GM18511 (cell line): ENCODE results near the gene MYLK2.
"Not testable (repeated sequence)": the region's sequence is repeated elsewhere in the genome, so short reads cannot be mapped to it uniquely, and the experiment has no call there.

ENCODE experiments used
- ATAC-seq: cut with Tn5 transposase; IDR thresholded peaks from one replicate; pipeline ENCODE4 v1.9.1; 2021; ENCODE audit warnings: mild to moderate bottlenecking, moderate library complexity; ENCODE audit not compliant: unreplicated experiment

MYLK2 gene

DNA sequence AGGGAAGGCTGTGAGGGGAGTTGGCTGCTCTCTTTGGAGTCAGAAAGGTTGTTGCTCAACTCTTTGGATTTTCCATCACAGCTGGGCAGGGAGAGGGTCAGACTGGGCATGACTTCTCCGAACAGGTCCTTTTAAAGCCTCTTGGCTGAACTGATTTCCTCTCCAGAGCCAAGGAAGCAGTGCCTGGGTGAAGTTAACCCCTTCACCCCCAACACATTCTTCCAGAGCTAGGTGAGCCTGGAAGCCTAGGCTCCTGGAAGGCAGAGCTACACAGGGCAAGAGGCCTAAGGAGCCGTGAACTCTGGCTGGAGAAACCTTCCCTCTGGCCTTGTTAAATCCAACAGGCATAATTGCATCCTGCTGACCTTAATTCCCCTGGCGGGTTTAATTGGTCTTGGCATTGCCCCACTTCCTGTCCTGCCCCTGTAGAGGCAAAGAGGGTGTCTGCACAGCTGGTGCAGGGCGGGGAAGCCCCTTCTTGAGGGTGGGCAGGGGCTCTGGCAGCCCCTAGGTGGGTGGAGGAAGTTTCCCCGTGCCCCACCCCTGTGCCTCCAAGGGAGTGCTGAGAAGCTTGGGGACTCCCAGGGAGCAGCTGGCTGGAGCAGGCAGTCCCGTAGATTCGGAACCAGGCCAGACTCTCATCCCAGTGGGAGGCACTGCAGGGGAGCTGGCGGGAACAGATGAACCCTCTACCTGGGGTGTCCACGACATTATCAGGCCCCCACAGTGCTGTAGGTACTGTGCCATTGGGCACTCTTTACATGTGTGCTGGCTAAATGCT is 3.6 kb upstream of the MYLK2 start:
- no peak for ATAC-seq

DNA sequence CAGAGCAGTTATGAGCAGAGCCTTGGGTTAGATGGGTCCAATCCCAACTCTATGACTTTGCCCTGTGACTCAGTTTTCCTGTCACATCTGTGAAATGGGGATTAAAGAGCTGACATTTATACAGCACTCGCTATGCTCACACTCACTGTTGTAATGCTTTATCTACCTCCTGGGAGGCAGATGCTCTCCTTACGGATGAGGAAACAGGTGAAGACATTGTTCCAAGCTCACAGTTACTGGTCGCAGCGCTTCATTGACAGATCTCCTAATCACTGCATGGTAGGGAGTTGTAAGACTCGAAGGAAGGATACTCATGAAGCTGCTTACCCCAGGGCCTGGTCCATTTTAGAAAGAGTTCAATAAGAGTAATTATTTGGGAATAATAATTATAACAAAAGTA is 2.9 kb upstream of the MYLK2 start:
- ATAC-seq = no peak

DNA sequence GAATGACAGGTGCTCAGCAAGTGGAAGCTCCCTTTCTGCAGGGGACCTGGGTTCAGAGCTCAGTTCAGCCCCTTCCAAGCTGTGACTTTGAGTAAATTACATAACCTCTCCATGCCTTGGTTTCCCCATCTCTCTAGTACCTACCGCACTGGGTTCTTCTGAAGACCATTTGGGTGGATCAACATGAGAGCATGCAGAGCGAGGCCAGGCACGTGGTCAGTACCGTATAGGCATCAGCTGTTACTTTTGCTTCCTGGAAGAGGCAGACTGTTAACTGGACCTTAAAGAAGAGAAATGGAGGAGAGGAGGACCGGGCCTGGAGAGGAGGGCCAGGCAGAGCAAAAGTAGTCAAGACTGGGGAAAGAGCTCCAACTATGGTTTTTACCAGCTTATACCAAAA is 1.7 kb upstream of the MYLK2 start:
- no peak for ATAC-seq

DNA sequence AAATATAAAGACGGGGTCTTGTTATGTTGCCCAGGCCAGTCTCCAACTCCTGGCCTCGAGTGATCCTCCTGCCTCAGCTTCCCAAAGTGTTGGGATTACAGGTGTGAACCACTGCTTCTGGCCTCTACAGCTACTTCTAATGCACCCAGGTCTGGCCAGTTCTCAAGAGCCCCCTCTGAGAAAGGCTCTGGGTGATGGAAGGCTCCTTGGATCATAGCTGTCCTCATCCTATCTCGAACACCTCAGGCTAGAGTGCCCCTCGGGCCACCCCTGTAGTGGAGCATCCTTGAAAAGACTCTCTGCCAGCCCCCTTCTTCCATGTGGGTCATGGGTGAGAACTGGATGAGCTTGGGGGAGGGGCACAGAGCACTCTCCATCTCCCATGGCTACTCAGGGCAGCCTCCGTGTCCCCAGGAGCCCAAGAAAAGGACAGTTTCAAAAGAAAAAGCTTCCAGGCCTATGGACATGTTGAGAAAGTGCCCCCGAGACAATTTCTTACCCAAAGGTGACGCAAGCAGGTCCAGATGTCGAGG is 714 bp upstream of the MYLK2 start:
- ATAC-seq = no peak

DNA sequence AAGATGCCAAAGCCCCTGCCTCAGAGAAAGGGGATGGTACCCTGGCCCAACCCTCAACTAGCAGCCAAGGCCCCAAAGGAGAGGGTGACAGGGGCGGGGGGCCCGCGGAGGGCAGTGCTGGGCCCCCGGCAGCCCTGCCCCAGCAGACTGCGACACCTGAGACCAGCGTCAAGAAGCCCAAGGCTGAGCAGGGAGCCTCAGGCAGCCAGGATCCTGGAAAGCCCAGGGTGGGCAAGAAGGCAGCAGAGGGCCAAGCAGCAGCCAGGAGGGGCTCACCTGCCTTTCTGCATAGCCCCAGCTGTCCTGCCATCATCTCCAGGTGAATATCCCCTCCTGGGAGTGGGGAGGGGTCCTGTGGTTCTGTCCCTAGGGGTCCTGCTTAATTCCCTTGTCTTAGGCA is 1.1 kb downstream of the MYLK2 start:
- ATAC-seq = no peak

DNA sequence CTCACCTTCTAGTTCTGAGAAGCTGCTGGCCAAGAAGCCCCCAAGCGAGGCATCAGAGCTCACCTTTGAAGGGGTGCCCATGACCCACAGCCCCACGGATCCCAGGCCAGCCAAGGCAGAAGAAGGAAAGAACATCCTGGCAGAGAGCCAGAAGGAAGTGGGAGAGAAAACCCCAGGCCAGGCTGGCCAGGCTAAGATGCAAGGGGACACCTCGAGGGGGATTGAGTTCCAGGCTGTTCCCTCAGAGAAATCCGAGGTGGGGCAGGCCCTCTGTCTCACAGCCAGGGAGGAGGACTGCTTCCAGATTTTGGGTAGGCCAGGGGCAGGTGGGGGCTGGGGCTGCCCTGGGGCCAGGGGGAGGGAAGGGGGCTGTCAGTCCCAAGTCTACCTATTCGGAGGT is 2.3 kb downstream of the MYLK2 start:
- ATAC-seq = no peak

DNA sequence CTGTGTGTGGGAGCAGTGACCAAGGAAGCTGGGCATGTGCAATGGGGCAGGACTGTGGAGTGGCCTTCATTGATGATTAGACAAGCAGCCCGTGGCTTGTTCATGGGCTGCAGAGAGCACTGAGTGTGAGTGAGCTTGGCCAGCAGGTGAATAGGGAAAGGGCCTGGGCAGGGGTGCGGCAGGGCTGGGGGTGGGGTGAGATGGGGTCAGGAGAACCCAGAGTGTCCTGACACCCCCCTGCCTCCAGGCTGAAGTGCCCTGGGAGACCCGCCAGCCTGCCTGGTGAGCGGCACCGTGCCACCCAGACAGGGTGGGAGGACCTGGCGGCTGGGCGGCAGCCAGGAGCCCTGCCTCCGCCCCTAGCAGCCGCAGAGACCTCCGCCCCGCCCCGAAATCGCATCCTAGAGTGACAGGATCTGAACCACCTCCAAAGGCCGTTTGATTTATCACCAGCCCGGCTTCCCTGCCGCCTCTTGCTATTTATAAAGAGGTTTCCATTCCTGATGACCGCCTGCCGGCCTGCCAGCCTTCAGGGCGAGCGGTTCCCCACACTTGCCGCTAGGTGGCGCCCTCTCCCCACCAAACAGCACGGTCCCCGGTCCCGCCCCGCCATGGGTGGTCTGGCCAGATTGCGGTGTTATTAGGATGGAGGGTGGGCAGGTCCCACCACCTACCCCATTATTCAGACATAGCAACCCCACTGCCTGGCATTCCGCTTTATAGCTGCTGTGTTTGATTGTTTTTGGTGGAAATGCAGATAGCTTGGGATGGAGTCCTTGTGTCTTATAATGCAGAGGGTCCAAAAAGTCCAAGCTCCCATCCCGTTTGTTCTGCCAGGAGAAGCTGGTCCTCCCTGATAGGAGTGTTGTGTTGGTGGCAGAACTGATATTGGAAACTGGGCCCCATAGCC is 3.5 kb downstream of the MYLK2 start:
- ATAC-seq = peak; percentile 72

DNA sequence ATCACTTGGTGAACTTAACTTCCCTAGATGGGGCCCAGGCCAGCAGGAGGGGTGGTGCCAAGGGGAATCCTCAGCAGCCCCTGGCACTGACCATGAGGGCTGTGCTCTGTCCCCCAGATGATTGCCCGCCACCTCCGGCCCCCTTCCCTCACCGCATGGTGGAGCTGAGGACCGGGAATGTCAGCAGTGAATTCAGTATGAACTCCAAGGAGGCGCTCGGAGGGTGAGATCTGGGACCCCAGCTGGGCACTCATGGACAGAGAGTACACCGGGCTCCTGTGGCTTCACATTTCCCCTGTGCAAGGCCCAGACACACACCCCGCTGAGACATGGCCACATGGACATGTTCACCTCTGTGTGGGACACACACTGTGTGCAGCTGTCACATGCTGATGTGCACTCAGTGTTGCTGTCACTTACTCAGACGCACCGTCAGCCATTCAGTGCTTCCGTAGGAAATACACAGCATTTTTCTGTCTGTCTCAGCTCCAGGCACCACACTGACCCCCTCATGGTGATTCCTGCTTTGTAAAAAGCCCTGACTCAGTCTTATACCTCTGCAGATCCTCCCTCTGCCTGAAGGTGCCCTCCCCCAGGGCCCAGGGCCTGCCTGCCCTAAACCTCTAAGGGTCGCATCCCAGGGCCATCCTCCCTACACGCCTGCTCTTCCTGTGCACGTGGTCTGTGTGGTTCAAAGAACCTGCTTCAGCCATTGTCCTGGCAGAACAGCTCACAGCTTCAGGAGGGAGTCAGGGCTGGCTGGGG is 4.4 kb downstream of the MYLK2 start:
- ATAC-seq = no peak

DNA sequence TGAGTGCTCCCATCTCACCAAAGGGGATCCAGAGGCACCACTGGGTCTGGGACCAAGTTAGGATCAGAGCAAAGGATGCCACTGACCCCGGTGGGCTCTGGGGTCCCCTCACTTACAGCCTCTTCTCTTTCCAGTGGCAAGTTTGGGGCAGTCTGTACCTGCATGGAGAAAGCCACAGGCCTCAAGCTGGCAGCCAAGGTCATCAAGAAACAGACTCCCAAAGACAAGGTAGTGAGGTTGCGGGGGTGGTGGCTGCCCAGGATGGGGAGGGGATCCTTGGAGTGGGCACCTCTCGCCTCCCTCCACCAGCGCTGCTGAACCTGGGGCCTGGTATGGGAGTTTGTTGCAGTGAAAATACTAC is 4.9 kb downstream of the MYLK2 start:
- no peak for ATAC-seq

DNA sequence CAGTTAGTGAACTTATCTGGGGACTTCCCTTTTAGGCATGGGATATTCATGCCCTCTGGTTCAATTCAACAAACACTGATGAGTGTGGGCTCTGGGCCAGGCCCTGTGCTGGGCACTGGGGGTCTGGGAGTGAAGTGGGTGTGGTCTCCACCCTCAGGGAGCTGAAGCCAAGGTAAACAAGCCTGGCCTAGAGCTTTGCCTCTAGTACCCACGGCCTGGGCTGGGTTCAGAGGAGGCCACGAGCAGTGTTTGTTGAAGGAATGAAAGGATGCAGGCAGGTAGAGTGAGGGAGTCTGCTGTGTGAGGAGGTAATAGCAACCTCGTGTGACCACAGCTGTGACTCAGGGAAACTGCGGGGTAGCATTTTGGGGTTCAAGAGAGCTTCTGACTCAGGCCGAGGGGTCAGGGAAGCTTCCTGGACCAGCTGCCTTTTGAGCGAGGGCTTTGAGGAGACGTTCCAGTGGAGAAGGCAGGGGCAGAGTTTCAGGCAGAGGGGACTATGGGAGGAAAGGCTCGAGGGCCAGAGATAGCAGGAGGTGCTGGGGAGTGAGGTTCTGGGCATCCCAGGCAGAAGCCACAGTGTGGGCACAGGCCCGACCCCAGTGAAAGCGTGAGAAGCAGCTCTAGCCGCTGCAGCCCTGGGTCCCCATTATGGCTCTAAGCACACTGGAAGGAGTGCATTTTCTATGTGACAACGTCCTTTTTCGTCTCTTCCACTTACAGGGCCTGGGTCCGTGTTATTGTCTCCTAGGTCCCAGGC is 5.6 kb downstream of the MYLK2 start:
- no peak for ATAC-seq

DNA sequence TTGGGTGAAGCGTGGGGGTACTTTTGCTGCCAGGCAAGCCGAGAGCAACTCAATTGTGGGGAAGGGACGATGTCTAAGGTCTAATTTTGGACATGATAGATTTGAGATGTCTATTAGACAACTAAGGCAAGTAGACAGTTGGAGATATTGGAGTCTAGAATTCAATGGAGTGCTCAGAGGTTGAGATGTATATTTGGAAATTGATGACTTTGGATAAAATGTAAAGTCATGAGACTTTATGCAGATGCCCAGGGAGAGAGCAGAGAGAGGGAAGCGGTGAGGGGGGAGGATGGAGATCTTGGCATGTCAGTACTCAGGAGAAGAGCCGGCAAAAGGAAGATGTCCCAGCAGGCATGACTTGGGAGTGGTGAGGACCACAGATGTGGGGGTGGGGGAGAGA is 6.9 kb downstream of the MYLK2 start:
- no peak for ATAC-seq

DNA sequence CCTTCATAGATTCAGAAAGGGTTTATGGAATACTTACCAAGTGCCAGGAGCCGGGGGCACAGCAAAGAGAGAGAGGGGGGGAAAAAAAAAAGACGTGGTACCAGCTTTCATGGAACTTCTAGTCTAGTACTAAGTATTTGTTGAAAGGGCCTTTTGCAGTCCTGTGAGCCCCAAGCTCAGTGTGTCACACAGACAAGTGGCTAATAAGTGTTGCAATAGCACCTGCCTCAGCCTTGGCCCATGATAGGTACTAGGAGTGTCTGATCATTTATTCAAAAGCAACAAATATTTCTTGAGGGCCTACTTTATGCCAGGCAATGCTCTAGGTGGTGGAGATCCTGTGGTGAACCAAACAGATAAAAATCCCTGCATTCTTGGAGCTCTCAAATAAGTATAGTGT is 7.9 kb downstream of the MYLK2 start:
- no peak for ATAC-seq

DNA sequence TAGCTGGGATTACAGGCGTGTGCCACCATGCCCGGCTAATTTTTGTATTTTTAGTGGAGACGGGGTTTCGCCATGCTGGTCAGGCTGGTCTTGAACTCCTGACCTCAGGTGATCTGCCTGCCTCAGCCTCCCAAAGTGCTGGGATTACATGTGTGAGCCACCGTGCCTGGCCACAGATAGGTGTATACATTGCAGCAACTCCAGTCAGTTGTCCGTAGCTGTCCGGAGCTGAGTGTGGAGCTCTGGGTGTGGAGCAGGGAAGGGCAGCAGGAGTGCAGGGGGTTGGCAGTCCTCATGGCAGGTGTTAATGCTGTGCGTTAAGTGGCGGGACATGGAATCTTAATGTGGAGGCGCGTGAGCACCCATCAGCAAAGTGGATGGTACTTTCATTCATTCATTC is 8.9 kb downstream of the MYLK2 start:
- ATAC-seq = not testable (repeated sequence)

DNA sequence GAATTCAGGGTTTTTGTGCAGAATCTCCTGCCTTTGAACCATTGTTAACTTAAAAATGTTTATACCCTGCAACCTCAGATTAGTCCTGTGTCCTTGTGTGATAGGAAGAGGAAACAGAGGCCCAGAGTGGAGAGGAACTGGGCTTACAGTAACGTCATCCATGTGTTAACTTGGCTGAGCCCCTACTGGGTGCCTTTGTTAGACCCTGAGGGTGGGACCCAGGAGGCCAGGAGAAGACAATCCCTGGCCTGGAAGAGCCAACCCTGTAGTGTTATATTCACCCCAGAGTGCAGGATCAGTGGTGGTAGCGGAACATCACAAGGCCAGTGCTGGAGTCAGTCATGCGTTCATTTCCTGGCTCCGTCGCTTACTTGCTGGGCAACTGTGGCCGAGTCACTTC is 10.6 kb downstream of the MYLK2 start:
- ATAC-seq = no peak

DNA sequence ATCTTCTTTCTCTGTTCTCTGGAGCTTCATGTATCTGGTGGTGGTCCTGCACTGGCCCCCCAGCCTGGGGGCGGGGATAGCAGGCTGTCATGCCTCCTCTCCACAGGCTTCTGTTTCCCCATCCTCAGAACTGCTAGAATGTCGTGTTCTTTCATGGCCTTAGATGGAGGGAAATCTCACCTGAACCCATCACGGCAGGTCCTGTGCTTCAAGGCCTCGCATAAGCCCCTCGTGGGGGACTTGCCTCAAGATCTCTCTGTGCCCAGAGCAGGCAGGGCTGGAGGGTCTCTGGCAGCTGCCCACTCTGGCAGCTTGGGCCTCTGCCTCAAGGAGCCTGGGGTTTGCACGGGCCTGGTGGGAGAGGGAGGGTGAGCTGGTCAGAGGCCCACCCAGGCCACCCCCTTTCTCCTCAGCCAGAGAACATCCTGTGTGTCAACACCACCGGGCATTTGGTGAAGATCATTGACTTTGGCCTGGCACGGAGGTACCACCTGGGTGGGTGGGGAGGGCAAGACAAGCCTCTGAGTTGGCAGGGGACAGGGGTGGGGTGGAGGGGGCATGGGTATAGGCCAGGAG is 11.3 kb downstream of the MYLK2 start:
- no peak for ATAC-seq

DNA sequence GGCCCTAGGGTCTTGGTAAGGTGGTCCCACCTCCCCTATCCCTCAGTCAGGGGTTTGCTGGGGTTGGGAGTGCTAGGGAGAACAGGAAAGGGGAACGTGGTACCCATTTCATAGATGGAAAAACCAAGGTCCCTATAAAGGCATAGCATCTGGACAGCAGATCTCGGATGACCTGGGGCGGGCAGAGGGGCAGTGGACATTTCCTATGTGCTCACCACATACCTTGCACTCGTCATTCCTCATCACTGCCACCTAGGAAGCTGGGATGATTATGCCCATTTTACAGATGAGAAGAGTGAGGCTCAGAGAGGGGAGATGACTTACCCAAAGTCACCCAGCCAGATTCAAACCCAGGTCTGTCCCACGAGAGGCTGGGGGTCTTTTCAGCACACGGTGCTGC is 12.1 kb downstream of the MYLK2 start:
- ATAC-seq = no peak

DNA sequence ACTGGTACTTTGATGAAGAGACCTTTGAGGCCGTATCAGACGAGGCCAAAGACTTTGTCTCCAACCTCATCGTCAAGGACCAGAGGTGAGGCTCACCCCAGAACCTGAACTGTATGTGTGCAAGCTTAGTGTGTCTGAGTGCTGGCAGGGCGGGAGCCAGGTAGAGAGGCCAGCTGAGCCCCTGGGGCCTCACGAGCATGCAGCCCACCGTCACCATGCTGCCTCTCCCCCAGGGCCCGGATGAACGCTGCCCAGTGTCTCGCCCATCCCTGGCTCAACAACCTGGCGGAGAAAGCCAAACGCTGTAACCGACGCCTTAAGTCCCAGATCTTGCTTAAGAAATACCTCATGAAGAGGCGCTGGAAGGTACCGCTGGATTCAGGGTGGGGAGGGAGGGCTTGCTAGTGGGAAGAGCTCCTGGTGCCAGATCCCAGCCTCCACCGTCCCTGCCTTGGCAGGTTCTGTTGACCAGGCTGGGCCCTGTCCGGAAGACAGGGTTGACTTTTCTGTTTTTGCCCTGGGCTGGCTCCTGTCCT is 12.7 kb downstream of the MYLK2 start:
- ATAC-seq = no peak

DNA sequence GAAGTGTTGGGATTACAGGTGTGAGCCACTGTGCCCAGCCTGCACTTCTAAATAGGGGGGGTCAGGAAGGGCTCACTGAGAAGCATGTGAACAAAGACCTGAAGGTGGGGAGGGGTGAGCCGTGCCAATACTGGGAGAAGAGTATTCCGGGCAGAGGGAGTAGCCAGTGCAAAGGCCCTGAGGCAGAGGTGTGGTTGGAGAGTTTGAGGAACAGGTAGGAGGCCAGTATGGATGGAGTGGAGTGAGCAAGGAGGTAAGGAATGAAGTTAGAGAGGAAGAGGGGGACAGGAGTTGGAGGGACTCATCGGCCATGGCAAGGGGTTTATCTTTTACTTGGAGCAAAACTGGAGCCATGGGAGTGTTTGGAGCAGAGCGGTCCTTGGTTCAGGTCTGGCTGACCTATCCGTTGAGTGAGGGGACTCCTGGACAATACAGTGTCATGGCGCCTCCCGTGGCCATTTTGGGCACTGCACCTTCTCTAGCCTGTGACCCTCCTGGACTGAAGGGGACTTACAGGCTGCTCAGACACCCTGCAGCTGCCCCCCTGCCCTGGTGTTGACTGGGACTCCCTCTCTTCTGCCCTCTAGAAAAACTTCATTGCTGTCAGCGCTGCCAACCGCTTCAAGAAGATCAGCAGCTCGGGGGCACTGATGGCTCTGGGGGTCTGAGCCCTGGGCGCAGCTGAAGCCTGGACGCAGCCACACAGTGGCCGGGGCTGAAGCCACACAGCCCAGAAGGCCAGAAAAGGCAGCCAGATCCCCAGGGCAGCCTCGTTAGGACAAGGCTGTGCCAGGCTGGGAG is 14.2 kb downstream of the MYLK2 start:
- no peak for ATAC-seq

DNA sequence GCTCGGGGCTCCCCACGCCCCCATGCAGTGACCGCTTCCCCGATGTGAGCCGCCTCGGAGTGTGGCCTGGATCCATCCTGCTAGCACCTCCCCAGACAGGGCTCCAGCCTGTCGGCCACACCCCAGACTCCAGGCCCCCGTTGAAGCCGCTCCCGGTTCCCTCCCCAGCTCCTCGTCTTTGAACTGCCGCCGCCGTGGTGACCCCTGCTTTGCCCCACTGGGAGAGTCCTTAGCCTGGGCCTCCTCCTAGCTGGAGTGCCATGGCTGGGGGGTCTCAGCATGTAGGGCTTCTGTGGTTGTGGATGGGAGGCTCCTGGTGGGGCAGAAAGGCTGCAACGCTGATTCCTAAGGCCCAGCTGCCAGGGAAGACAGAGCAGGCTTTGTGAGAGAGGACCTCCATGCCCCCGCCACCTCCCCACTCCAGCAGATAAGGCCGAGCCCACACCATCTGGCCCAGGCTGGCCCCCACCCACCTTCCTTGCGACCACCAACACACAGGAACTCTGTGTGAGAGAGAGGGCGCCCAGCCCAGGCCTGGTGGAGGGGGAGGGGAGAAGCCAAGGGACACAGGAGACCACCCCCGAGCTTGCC is 14.9 kb downstream of the MYLK2 start:
- ATAC-seq = no peak
